AG08396 (cell line): ENCODE results near the gene CCDC146.

Source experiments
- DNase-seq: peaks from one replicate; pipeline ENCODE4 v3.0.0; 2012; ENCODE audit warnings: low spot score, mixed read lengths

The CCDC146 gene

GRCh38 chr7:77288676-77289320 lies 166.4 kb downstream of the CCDC146 start:
- DNase-seq = no peak

- DNase-seq = no peak
These were observed 167.0 kb downstream of the CCDC146 start for GRCh38 chr7:77289387-77289786.

GRCh38 chr7:77290425-77290824 lies 168.0 kb downstream of the CCDC146 start:
- DNase-seq = no peak

- DNase-seq = no peak
These were observed 170.6 kb downstream of the CCDC146 start for GRCh38 chr7:77293046-77293445.

- no peak for DNase-seq
These were observed 173.1 kb downstream of the CCDC146 start for GRCh38 chr7:77295549-77295948.

GRCh38 chr7:77306231-77307067 lies 184.0 kb downstream of the CCDC146 start:
- DNase-seq = no peak

GRCh38 chr7:77308792-77309191 lies 186.4 kb downstream of the CCDC146 start:
- no peak for DNase-seq

GRCh38 chr7:77309714-77310220 lies 187.4 kb downstream of the CCDC146 start:
- no peak for DNase-seq

- no peak for DNase-seq
These were observed 188.6 kb downstream of the CCDC146 start for GRCh38 chr7:77310982-77311381.

GRCh38 chr7:77313085-77313484 lies 190.7 kb downstream of the CCDC146 start:
- DNase-seq = no peak

- no peak for DNase-seq
These were observed 191.6 kb downstream of the CCDC146 start for GRCh38 chr7:77313876-77314480.

GRCh38 chr7:77315182-77315591 lies 192.8 kb downstream of the CCDC146 start:
- no peak for DNase-seq

GRCh38 chr7:77316219-77316978 lies 194.0 kb downstream of the CCDC146 start:
- no peak for DNase-seq

GRCh38 chr7:77318019-77318418 lies 195.6 kb downstream of the CCDC146 start:
- no peak for DNase-seq

- no peak for DNase-seq
These were observed 197.7 kb downstream of the CCDC146 start for GRCh38 chr7:77320137-77320536.

GRCh38 chr7:77320714-77321113 lies 198.3 kb downstream of the CCDC146 start:
- no peak for DNase-seq

- no peak for DNase-seq
These were observed 198.9 kb downstream of the CCDC146 start for GRCh38 chr7:77321300-77321699.

- DNase-seq = no peak
These were observed 203.7 kb downstream of the CCDC146 start for GRCh38 chr7:77326131-77326530.

- peak; percentile 61 for DNase-seq
These were observed 204.9 kb downstream of the CCDC146 start for GRCh38 chr7:77327067-77327931.

GRCh38 chr7:77327932-77328628 lies 205.7 kb downstream of the CCDC146 start:
- no peak for DNase-seq
